Testis (tissue), 3 donors: ENCODE measurements around the gene NUP98. TPM values are rescaled to one million over a fixed set of nuclear protein-coding genes. Genes with fewer than 3 reads are reported as not detected.

Experiments
- DNase-seq: peaks from one replicate; pipeline ENCODE4 v3.0.0-alpha.2; 2019
- H3K27ac ChIP-seq, 2 donors: fragments of 200-600 bp; sonication (generic); one replicate each; pipeline ENCODE4 v1.5.1; 2019
- H3K27me3 ChIP-seq: fragments of 200-600 bp; sonication (generic); one replicate; pipeline ENCODE4 v1.5.1; 2019
- H3K36me3 ChIP-seq: fragments of 200-600 bp; sonication (generic); one replicate; pipeline ENCODE4 v1.5.1; 2017; ENCODE audit warnings: low read depth; ENCODE audit errors: missing control alignments
- H3K4me1 ChIP-seq: fragments of 200-600 bp; sonication (generic); one replicate; pipeline ENCODE4 v1.5.1; 2019
- H3K4me3 ChIP-seq, 2 donors: fragments of 200-600 bp; sonication (generic); one replicate each; pipeline ENCODE4 v1.5.1; 2017 to 2019
- H3K9me3 ChIP-seq: fragments of 200-600 bp; sonication (generic); one replicate; pipeline ENCODE4 v1.5.1; 2017
- CTCF ChIP-seq, 3 experiments: fragments of 450-650 bp in 2 of 3; fragments of 200-600 bp in 1 of 3; sonication (generic) in 1 of 3; IDR thresholded peaks; one replicate each; pipeline ENCODE4 v1.5.1; 2016 to 2019; ENCODE audit warnings: antibody characterized with exemption in 3 of 3, mild to moderate bottlenecking in 2 of 3, moderate library complexity in 1 of 3
- POLR2A ChIP-seq: fragments of 450-650 bp; IDR thresholded peaks from one replicate; pipeline ENCODE4 v1.6.1; 2017; ENCODE audit warnings: antibody characterized with exemption, mild to moderate bottlenecking, moderate library complexity
- WGBS, 2 donors: methylation state at CpG; one replicate each; pipeline ENCODE4 v1.1.5; 2018; 5-methylcytosine and 5-hydroxymethylcytosine counted together
- intact Hi-C: fragments of 100-400 bp; cut with DNase I; formaldehyde crosslinking; loops from one replicate; pipeline ENCODE4 v1.15.1; 2023; ENCODE audit warnings: low total_unique reads
- polyA plus RNA-seq: library from polyadenylated mRNA; stranded (reverse); fragments of 350-450 nt; fragmentation: Illumina TruSeq; extraction: RNeasy Lipid Tissue Mini Kit (QIAGEN cat#74804); gene quantifications from one replicate; pipeline ENCODE4 v1.2.3, GENCODE V29; 2014; ENCODE audit warnings: low read depth, low replicate concordance; ENCODE audit not compliant: insufficient read depth
- total RNA-seq, 2 donors: library from RNA; depleted of rRNA; stranded (reverse); fragments of >200 nt; gene quantifications; one replicate each; pipeline ENCODE4 v1.2.3, GENCODE V29; 2016

The NUP98 gene
- total and polyA plus RNA-seq, 3 donors from 2014 or later, result 211 to 354 (median 280) TPM

- Histone ChIP-seq H3K27me3 (no peaks in the 10 kb centered on the region), H3K27ac (no peak overlapping the region), H3K4me1 (no peaks in the 10 kb centered on the region), H3K36me3 (no peaks in the 10 kb centered on the region), H3K4me3 (no peak overlapping the region), H3K9me3 (no peaks in the 10 kb centered on the region)
- intact Hi-C loops, result no loop called here
- WGBS, 2 donors, result 72 to 88% methylated on average over 6 of the region's 6 CpGs
- no peak for TF ChIP-seq CTCF (IDR thresholded peaks at IDR 0.05)
- TF ChIP-seq POLR2A, result no peak
- DNase-seq, result no peak
Measured at GRCh38 chr11:3665336-3666022, 131.9 kb downstream of the NUP98 start.

DNA sequence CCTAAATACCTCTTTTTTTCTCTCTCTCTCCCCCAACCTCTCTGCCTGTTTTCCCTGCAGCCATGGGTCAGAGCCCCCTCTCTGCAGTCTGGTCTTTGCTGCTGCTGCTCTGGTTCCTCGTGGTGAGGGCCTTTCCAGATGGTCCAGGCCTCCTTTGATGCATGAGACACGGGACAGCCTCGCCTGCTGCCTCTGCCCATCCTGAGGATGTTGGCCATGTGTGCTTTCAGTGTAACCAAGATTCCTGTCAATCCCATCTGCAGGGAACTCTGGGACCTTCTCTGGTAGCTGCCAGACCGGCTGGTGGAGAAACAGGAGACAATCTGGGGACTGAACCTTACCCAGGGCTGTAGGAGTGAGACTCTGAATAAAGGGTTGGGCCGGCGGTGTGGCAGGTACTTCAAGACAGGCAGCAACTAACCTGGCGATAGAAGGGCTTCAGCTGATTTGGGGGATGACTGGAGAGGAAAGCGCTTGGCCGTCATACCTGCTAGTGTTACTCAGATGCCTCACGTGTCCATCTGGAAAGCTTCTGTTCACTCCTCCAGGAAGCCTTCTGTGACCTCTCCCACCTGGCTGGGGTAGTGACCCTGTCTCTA is 133.2 kb downstream of the NUP98 start:
- no peak overlapping the region for H3K27ac ChIP-seq
- no peaks in the 10 kb centered on the region for H3K27me3 ChIP-seq
- WGBS, 2 donors, result 90 to 92% methylated on average over 10 of the region's 10 CpGs
- intact Hi-C loops, result no loop called here
- no peaks in the 10 kb centered on the region for H3K9me3 ChIP-seq
- TF ChIP-seq POLR2A, result no peak
- no peak for TF ChIP-seq CTCF (IDR thresholded peaks at IDR 0.05)
- no peak overlapping the region for H3K4me3 ChIP-seq
- no peaks in the 10 kb centered on the region for H3K4me1 ChIP-seq
- no peaks in the 10 kb centered on the region for H3K36me3 ChIP-seq
- no peak for DNase-seq

GRCh38 chr11:3662856-3663255 is 134.5 kb downstream of the NUP98 start:
- no peak overlapping the region for H3K4me3 ChIP-seq
- intact Hi-C loops, result no loop called here
- H3K36me3 ChIP-seq, result no peaks in the 10 kb centered on the region

DNA sequence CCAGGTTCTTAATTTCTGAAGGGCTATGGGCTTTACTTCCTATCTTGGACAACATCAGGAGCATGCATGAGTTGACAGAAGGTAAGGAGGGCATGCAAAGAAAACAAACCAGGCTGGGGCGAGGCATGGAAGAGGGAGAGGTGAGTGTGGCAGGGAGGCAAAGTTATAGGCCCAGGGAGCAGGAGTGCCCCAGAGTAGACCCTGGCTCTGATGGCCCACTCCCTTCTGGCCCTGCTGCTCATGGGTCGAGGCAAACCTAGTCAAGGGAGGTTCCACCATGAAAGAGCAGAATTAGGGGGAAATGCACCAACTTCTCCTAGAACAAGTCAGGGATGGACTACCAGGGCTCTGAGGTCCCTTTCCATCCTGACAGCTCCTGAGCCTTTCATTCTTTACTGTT is 136.4 kb downstream of the NUP98 start:
- H3K4me3 ChIP-seq, result no peak overlapping the region
- TF ChIP-seq CTCF (IDR thresholded peaks at IDR 0.05) (no peak), POLR2A (no peak)
- H3K36me3 ChIP-seq, result no peaks in the 10 kb centered on the region
- intact Hi-C loops, result no loop called here
- no peaks in the 10 kb centered on the region for H3K4me1 ChIP-seq
- no peaks in the 10 kb centered on the region for H3K27me3 ChIP-seq
- no peaks in the 10 kb centered on the region for H3K9me3 ChIP-seq
- WGBS, 2 donors, result 96 to 100% methylated on average over 2 of the region's 2 CpGs
- no peak for DNase-seq
- H3K27ac ChIP-seq, result no peak overlapping the region

More at GRCh38 chr11:3662856-3663255, 134.5 kb downstream of the NUP98 start:
- no peak overlapping the region for H3K27ac ChIP-seq
- H3K9me3 ChIP-seq, result no peaks in the 10 kb centered on the region
- no peaks in the 10 kb centered on the region for H3K4me1 ChIP-seq
- TF ChIP-seq POLR2A (no peak), CTCF (IDR thresholded peaks at IDR 0.05) (no peak)
- no peaks in the 10 kb centered on the region for H3K27me3 ChIP-seq
- no peak for DNase-seq
